ENCODE results near the gene CFDP1. TPM values are rescaled to one million over a fixed set of nuclear protein-coding genes. Genes with fewer than 3 reads are reported as not detected.
"Not testable (repeated sequence)": the region's sequence is repeated elsewhere in the genome, so short reads cannot be mapped to it uniquely, and the experiment has no call there.

The CFDP1 gene
- total and polyA plus RNA-seq, 2 of the 13 experiments (the other 11 are each of a cell fraction or from before 2014, with no cell fraction given), result 78.6 to 153 TPM

DNA sequence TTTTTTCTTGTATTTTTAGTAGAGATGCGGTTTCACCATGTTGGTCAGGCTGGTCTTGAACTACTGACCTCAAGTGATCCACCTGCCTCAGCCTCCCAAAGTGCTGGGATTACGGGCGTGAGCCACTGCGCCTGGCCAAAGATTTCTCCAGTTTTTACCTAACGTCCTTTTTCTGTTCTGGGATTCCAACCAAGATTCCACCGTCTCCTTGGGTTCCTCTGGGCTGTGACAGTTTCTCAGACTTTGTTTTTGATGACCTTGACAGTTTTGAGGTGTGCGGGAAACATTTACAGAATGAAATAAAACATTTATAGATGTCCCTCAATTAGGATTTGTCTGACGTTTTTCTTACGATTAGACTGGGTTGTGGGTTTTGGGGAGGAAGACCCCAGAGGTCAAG lies 163.9 kb downstream of the CFDP1 start:
- BruUV-seq (replicated peaks); H3K27ac ChIP-seq (ENCODE audit: extremely low read length, insufficient read depth, low read length); H3K4me2 ChIP-seq (ENCODE audit: low read depth, low read length); ATAC-seq; FAIRE-seq; H3K9me3 ChIP-seq (ENCODE audit: low read length); H3K4me3 ChIP-seq (replicated peaks in 1 of 3; ENCODE audit: insufficient read depth in 1 of 3, low read depth in 2 of 3, low read length in 3 of 3); H3K27me3 ChIP-seq (ENCODE audit: control insufficient read depth in 1 of 2, insufficient read depth in 2 of 2, low read length in 2 of 2); H3K9ac ChIP-seq (ENCODE audit: insufficient read depth, low read depth, low read length); intact Hi-C loops (cut with micrococcal nuclease; ENCODE audit: unreplicated experiment); H4K20me1 ChIP-seq (ENCODE audit: insufficient read depth, low read length); DNase-seq (ENCODE audit: low spot score); H3K36me3 ChIP-seq (replicated peaks in 1 of 2; ENCODE audit: control insufficient read depth in 1 of 2, insufficient read depth in 2 of 2, low read length in 2 of 2); H2AFZ ChIP-seq (ENCODE audit: low read length); CTCF ChIA-PET (ENCODE audit: low intra/inter-chr PET ratio, low total read pairs): not testable (repeated sequence)
- TF ChIP-seq MAFF (IDR thresholded peaks at IDR 0.05; ENCODE audit: low read depth, low read length) (peak; percentile 81), MAFK (conservative IDR thresholded peaks at IDR 0.05 in 1 of 2, IDR thresholded peaks at IDR 0.05 in 1 of 2; ENCODE audit: low read length in 2 of 2) (peak; percentile 91 to 92)
- POLR2A ChIA-PET, result interaction anchor here (1.7 kb wide), 1 partner anchor 24 kb away, joined by 11 read pairs; no protein-coding TSS in a partner anchor
- 87% methylated on average over 9 of the region's 9 CpGs for WGBS (ENCODE audit: low lambda C conversion rate)
- in situ Hi-C loops (cut with HindIII; ENCODE audit: extremely low pct_ligation_motif_present, low pct_unique_long_range_greater_than_20kb), result loop anchor here (5.0 kb wide), 1 partner anchor 38 kb away; no protein-coding TSS in a partner anchor
- Histone ChIP-seq H3K79me2 (ENCODE audit: insufficient read depth, low read length) (peaks cover 13% of the 10 kb centered on the region), H3K4me1 (ENCODE audit: insufficient read depth, low read length) (peaks cover 69% of the 10 kb centered on the region)

DNA sequence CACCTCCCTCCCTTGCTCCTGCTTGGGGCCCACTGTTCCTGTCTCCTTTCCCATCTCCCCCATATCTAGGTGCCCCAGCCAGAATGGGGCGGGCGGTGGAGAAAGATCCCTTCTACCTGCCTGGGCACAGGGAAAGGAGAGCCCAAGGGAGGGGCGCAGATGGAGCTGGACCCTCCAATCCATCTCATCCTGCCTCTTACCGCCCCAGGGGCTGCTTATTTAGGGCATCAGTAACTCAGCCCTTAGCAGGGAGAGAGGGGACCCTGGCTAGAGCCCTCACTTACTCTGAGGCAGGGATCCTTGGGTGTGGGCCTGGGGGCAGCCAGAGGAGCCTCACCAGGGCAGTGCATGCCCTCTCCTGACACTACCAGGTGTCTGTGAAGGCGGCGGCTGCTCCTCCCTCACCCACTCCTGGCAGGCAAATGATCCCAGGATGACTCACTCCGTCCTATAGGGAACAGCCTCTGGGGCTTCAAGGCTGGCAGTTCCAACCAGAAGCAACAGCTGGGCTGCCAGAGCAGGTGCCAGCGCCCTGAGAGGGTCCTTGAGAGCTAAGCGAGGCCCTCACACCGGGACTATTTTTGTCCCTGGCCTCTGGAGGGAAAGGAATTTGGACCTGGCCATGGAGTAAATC lies 165.6 kb downstream of the CFDP1 start:
- peaks cover 14% of the 10 kb centered on the region; the same call in 1 of the 2 replicates for H4K20me1 ChIP-seq (ENCODE audit: insufficient read depth, low read length)
- H3K27me3 ChIP-seq (ENCODE audit: control insufficient read depth in 1 of 2, insufficient read depth in 2 of 2, low read length in 2 of 2), result no peaks in the 10 kb centered on the region
- peak; percentile 47 for FAIRE-seq
- ChIA-PET POLR2A (interaction anchor here (1.0 to 9.3 kb wide), 5 partner anchors 16 to 118 kb away, joined by 3 to 151 read pairs (median 9); partner anchors contain the start of gene BCAR1), CTCF (ENCODE audit: low intra/inter-chr PET ratio, low total read pairs) (no interaction called here)
- no peaks in the 10 kb centered on the region for H3K9me3 ChIP-seq (ENCODE audit: low read length)
- peak overlapping the region; percentile 72 for H3K4me2 ChIP-seq (ENCODE audit: low read depth, low read length)
- WGBS (ENCODE audit: low lambda C conversion rate), result 54% methylated on average over 6 of the region's 10 CpGs
- H3K4me1 ChIP-seq (ENCODE audit: insufficient read depth, low read length), result peaks cover 69% of the 10 kb centered on the region
- no peak overlapping the region for H2AFZ ChIP-seq (ENCODE audit: low read length)
- peak overlapping the region in 1 of 3 experiments; percentile 47; a peak in 1 of 6 replicates for H3K4me3 ChIP-seq (replicated peaks in 1 of 3; ENCODE audit: insufficient read depth in 1 of 3, low read depth in 2 of 3, low read length in 3 of 3)
- no TSS peak for BruUV-seq (replicated peaks)
- no peak overlapping the region; the same call in 1 of the 2 replicates for H3K9ac ChIP-seq (ENCODE audit: insufficient read depth, low read depth, low read length)
- peak; percentile 71 for DNase-seq (ENCODE audit: low spot score)
- peaks cover 29% of the 10 kb centered on the region for H3K79me2 ChIP-seq (ENCODE audit: insufficient read depth, low read length)
- no peak overlapping the region for H3K27ac ChIP-seq (ENCODE audit: extremely low read length, insufficient read depth, low read length)
- in situ Hi-C loops (cut with HindIII; ENCODE audit: extremely low pct_ligation_motif_present, low pct_unique_long_range_greater_than_20kb), result loop anchor here (5.0 kb wide), 1 partner anchor 40 kb away; no protein-coding TSS in a partner anchor
- intact Hi-C loops (cut with micrococcal nuclease; ENCODE audit: unreplicated experiment), result no loop called here
- peaks cover 0 to 1% of the 10 kb centered on the region in 2 experiments; a peak in 1 of 5 replicates for H3K36me3 ChIP-seq (replicated peaks in 1 of 2; ENCODE audit: control insufficient read depth in 1 of 2, insufficient read depth in 2 of 2, low read length in 2 of 2)
- peak; percentile 50 for ATAC-seq
- peak; percentile 66; the same call in 1 of the 2 replicates for TF ChIP-seq EED (CRISPR knock-in tag; IDR thresholded peaks at IDR 0.05)
- 0 out of 2 replicates have a peak, but pooled peaks have one; percentile 39 for TF ChIP-seq ZNF646 (CRISPR knock-in tag; IDR thresholded peaks at IDR 0.05)
- TF ChIP-seq CBX5 (CRISPR knock-in tag; IDR thresholded peaks at IDR 0.05; ENCODE audit: borderline replicate concordance), result 0 out of 2 replicates have a peak, but pooled peaks have one; percentile 20
- TF ChIP-seq FOSL2 (CRISPR knock-in tag; IDR thresholded peaks at IDR 0.05), result peak; percentile 97
- no peak for TF ChIP-seq ZNF672 (CRISPR knock-in tag; IDR thresholded peaks at IDR 0.05)
- no peak for TF ChIP-seq SP140L (CRISPR knock-in tag; IDR thresholded peaks at IDR 0.05; ENCODE audit: borderline replicate concordance)
- TF ChIP-seq ZNF543 (CRISPR knock-in tag; IDR thresholded peaks at IDR 0.05), result 0 out of 2 replicates have a peak, but pooled peaks have one; percentile 44

Data from HepG2 (cell line).